Glomerular visceral epithelial cell (primary cell): Measurements from ENCODE around the gene ATP6V1F.
A peak's percentile ranks its signal among the peaks of the same experiment; 100 is the strongest.

Experiments
- DNase-seq: peaks from one replicate; pipeline ENCODE4 v3.0.0-alpha.2; 2016; ENCODE audit errors: extremely low spot score

ATP6V1F gene

DNA sequence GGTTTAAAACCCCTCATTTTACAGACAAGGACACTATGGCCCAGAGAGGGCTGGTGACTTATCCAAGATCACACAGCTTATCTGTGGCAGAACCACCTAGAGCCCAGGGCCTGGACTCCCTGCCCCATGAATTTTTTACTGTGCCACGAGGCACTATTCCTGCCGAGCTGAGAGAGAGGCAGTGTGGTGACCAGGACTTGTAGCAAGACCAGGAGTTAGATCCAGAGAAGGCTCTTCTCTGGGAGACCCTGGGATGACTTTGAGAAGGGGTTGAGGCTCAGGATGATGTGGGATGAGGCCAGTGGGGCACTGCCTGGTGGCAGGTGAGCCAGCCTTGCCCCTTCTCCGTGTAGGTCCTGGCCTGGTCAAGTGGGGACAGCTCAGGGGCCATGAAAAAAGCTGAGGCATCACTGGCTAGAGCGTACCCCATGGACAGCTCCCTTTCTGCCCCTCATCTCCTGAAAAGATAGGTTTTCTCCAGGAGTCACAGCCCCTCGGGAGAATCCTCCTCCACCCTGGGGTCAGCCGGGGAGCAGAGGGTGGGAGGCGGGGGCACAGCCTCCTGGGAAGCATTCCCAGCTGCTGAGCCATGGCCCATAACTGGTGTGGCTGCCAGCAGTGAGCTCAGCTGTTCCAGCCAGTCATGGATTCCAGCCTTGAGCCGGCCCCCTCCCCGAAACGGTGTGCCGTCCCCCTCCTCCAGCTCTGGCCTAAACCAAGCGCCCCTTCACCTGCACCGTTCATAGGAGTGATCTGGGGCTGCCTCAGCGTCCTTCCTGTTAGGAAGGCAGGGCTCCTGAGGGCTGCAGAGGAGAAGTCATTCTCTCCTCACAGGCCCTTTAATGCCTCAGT lies 26.6 kb upstream of the ATP6V1F start:
- no peak for DNase-seq

DNA sequence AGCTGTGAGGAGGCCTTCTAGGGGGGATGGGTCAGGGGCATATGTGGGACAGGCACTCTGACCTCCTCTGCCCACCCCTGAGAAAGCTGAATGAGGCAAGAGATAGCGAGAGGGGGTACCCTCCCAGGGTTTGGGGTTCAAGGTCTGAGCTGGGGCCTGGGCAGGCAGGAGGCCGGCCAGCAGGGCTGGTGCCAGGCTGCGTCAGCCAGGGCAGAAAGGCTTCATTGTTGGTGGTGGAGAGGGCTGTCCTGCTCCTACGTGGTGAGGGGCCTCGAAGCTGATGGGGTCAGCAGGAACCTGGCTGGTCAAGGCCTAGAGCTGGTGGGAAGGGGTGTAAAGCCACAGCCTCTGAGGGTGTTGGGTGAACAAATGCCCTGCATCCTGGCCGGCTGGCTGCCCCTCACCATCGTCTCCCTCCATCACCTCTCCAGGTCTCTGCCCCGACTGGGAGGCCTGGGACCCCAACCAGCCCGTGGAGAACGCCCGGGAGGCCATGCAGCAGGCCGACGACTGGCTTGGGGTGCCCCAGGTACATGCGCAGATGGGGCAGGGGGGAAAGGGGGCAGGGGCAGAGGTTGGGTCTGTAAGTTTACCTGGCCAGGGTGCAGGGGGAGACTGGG lies 25.8 kb upstream of the ATP6V1F start:
- no peak for DNase-seq

DNA sequence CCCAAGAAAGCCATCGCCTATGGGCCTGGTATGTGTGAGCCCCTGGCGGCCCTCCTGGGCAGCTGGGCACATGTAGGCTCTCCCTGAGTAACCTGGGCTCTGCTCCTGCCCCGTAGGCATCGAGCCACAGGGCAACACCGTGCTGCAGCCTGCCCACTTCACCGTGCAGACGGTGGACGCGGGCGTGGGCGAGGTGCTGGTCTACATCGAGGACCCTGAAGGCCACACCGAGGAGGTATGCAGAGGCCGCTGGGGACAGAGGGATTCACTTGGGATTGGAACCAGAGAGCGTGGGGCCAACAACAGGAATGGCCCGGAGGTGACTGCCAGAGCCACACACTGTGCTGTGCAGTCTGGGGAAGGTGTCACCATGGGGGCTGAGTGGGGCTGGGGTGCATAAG lies 25.1 kb upstream of the ATP6V1F start:
- DNase-seq: no peak

DNA sequence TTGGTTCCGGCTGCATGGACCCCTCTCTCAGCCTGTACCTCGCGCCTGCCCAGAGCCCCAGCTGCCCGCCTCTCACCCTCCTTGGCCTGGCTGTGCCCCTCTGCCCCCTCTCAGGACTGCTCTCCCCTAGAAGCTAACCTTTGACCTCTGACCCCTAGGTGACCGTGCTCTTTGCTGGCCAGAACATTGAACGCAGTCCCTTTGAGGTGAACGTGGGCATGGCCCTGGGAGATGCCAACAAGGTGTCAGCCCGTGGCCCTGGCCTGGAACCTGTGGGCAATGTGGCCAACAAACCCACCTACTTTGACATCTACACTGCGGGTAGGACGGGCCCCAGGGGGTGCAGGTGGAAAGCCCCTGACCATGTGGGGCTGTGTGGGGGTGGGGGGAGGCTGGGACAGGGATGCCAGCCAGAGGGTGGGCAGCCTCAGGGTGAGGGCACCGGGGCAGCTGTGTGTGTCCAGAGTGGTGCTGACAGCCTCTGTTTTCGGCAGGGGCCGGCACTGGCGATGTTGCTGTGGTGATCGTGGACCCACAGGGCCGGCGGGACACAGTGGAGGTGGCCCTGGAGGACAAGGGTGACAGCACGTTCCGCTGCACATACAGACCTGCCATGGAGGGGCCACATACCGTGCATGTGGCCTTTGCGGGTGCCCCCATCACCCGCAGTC lies 24.4 kb upstream of the ATP6V1F start:
- DNase-seq: no peak

DNA sequence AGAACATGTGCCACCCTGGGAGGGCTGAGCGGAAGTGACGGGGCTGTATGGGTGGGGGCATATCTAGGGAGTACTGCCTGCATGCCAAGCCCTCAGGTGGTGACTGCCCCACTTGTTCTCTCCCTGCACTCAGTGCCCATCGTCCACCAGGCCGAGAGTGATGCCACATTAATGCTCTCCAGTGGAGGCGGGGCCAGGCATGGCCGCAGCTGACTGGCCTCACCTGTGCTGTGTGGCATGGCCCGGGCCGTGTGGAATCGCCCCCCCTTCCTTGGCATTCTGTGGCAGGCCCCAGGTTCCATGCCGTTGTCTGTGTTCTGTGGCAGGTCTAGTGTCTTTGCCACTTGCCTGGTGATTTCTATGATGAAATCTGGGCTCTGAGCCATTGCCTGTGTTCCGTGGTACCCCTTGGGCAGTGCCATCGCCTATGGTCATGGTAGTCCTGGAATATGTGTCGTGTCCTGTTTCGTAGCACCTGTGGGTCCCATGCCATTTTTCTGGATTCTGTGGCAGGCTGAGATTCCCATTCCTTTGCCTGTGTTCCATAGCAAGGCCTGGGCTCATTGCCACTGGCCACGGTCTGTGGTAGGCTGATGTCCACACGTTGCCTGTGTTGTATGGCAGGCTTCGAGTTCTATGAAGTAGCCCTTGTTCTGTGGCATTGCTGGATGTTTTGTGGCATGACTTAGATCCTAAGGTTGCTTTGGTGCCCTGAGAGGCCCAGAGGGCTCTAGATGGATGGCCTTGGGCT lies 23.5 kb upstream of the ATP6V1F start:
- DNase-seq: no peak

DNA sequence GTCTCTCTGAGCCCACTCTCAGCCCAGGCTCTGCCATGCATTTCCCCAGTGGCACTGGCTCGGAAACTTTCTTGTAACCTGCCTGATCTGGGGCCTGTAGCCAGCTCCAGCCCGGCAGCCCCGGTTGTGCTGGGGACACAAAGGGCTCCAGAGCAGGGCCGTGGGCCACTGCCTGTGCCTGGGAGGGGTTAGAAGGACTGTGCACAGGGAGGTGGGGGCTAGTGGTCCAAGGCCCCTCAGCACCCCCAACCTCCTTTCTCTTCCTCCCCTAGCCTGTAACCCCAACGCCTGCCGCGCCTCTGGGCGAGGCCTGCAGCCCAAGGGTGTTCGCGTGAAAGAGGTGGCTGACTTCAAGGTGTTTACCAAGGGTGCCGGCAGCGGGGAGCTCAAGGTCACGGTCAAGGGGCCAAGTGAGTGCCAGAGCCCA lies 22.9 kb upstream of the ATP6V1F start:
- DNase-seq: no peak

DNA sequence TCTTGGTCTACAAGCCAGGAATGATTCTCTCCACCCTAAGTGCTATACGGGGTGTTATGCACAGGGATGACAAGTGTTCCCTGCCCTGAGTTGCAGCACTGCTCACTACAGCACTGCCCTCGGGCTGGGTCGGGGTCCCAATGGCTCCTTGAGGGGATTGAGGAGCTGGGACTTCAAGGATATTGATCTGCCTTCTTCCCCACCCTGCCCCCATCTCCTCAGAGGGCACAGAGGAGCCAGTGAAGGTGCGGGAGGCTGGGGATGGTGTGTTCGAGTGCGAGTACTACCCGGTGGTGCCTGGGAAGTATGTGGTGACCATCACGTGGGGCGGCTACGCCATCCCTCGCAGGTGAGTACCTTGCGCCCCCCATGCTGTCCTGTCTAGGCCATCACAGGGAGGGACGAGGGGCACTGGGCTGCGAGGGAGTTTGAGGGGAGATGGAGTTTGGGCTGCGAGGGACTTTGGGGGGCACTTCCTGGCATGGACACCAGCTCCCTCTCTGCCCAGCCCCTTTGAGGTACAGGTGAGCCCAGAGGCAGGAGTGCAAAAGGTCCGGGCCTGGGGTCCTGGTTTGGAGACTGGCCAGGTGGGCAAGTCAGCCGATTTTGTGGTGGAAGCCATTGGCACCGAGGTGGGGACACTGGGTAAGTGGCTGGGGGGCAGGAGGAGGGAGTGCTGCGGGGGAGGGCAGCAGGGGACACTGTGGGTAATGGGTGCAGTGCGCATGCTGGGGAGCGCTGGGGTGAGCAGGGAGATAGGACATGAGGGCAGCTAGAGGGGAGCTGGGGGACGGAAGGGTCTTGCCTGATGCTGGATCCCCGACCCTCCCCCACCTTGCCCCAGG lies 22.1 kb upstream of the ATP6V1F start:
- no peak for DNase-seq

DNA sequence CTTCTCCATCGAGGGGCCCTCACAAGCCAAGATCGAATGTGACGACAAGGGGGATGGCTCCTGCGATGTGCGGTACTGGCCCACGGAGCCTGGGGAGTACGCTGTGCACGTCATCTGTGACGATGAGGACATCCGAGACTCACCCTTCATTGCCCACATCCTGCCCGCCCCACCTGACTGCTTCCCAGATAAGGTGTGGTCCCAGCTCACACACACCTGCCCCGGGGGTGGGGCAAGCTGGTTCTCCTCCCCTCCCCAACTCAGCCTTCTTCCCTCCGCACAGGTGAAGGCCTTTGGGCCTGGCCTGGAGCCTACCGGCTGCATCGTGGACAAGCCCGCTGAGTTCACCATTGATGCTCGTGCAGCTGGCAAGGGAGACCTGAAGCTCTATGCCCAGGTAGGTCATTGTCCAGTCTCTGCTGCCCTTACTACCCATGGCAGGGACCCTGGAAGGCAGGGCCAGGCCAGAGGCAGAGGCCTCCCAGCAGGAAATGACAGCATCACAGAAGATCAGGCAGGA lies 21.4 kb upstream of the ATP6V1F start:
- DNase-seq: no peak

DNA sequence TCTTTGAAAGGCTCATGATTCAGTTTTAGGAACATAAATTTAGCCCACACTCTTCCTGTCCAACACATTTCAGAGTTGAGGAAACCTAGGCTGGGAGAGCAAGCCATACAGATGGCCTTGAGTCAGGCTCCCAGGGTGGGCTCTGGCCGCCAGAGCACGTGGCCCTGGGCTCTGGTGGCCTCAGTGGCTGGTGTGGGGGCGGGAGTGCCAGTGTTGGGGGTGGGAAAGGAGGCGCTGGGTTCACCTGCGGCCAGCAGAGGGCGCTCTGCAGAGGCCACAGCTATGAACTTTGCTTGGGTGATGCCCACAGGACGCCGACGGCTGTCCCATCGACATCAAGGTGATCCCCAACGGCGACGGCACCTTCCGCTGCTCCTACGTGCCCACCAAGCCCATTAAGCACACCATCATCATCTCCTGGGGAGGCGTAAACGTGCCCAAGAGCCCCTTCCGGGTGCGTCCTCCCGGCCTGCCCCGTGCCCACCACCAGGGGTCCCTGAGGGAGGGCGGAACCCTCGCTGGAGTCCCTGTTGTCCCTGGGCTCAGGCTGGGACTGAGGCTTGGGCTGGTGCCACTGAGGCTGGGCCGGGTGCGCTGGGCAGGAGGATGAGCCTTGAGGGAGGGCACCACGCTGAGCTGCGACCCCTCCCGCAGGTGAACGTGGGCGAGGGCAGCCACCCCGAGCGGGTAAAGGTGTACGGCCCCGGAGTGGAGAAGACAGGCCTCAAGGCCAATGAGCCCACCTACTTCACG lies 20.6 kb upstream of the ATP6V1F start:
- peak; percentile 30 for DNase-seq

DNA sequence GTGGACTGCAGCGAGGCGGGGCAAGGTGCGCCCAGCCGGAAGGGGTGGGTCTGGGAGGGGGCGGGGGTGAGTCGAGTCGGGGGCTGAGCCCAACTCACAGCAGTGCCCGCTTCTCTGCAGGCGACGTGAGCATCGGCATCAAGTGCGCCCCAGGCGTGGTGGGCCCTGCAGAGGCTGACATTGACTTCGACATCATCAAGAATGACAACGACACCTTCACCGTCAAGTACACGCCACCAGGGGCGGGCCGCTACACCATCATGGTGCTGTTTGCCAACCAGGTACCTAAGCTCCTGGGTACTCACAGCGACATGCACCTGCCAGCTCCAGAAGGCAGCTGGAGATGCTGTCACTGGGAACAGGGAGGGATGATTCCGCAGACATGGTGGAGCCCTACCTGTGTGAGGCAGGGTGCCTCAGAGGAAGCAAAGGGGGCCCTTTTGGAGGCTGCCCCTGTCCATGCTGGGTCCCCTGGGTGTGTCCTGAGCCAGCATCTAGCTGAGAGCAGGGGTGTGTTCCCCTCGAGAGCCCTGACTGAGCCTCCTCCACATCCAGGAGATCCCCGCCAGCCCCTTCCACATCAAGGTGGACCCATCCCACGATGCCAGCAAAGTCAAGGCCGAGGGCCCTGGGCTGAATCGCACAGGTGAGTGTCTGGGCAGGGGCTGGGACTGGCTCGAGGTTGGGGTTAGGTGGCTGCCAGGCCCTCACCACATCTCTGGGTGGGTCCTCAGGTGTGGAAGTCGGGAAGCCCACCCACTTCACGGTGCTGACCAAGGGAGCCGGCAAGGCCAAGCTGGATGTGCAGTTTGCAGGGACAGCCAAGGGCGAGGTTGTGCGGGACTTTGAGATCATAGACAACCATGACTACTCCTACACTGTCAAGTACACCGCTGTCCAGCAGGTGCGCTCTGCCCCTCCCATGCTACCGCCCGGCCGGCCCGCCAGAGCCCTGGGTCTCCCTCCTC lies 19.7 kb upstream of the ATP6V1F start:
- DNase-seq: no peak

DNA sequence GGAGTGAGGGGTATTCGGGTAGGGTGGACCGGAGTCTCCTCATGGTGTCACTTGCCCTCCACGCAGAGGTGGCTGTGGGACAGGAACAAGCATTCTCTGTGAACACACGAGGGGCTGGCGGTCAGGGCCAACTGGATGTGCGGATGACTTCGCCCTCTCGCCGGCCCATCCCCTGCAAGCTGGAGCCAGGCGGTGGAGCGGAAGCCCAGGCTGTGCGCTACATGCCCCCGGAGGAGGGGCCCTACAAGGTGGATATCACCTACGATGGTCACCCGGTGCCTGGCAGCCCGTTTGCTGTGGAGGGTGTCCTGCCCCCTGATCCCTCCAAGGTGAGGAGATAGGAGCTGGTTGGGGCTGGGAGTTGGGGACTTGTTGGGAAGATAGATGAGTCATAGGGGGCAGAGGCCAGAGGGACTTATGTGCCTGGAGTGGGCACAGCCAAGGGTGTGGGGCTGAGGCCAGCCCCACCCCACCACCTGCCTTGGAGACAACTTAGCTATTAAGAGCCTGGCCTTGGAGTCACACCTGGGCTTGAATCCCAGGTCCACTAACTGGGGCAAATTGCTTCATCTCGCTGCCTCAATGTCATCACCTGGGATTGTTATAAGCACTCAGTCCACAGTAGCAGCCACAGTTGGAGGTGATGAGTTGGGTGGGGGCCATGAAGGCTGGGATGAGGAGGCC lies 18.6 kb upstream of the ATP6V1F start:
- no peak for DNase-seq

DNA sequence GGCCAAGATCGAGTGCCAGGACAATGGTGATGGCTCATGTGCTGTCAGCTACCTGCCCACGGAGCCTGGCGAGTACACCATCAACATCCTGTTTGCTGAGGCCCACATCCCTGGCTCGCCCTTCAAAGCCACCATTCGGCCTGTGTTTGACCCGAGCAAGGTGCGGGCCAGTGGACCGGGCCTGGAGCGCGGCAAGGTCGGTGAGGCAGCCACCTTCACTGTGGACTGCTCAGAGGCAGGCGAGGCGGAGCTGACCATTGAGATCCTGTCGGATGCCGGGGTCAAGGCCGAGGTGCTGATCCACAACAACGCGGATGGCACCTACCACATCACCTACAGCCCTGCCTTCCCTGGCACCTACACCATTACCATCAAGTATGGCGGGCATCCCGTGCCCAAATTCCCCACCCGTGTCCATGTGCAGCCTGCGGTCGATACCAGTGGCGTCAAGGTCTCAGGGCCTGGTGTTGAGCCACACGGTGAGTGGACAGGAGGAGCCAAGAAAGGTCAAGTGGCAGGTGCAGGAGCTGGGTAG lies 17.8 kb upstream of the ATP6V1F start:
- no peak for DNase-seq

DNA sequence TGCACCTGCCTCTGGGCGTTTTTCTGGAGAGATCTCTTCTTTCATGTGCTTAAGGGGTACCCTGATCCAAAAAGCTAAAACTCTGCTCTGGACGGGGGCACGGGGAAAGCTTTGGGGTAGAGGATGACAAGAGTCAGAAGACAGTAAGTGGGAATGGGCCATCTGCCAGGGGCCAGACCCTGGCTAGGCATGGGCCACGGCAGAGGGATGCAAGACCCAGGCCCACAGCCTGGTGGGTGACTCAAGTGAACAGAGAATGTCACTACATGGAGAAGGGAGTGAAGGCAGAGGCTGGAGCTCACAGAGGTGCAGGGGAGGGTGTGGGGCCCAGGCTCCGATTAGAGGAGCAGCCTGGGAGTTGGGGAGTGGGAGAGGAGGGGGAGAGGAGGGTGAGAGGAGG lies 17.2 kb upstream of the ATP6V1F start:
- DNase-seq: no peak

DNA sequence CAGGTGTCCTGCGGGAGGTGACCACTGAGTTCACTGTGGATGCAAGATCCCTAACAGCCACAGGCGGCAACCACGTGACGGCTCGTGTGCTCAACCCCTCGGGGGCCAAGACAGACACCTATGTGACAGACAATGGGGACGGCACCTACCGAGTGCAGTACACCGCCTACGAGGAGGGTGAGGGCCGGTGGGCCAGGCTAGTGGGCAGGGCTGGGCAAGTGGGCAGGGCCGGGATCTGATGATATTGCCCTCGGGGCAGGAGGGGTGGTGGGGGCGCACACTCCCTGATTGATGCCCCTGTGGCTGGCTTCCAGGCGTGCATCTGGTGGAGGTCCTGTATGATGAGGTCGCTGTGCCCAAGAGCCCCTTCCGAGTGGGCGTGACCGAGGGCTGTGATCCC lies 16.7 kb upstream of the ATP6V1F start:
- no peak for DNase-seq

DNA sequence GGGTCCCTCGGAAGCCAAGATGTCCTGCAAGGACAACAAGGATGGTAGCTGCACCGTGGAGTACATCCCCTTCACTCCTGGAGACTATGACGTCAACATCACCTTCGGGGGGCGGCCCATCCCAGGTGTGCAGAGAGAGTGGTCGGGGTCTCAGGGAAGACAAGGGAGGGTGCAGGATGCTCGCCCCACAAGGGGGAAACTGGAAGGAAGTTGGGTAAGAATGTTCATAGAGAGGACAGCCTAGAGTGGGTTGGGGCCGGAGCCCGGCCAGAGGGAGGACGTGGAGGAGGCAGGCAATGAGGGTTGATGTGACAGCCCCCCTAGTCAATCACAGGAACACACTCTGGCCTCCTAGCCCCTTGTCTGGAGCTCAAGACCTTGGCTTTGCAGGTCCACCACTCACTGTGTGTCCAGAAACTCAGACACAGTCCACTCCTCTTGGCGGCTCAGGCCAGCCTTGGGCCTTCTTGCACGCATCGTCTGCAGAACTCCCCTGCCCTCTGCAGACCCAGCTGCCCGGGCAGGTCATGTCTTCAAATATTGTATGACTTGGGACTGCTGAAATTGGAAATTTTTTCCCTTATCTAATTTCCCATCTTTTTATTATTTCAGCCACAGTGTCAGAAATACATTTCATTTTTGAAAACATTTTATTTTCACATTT lies 15.7 kb upstream of the ATP6V1F start:
- DNase-seq: no peak

DNA sequence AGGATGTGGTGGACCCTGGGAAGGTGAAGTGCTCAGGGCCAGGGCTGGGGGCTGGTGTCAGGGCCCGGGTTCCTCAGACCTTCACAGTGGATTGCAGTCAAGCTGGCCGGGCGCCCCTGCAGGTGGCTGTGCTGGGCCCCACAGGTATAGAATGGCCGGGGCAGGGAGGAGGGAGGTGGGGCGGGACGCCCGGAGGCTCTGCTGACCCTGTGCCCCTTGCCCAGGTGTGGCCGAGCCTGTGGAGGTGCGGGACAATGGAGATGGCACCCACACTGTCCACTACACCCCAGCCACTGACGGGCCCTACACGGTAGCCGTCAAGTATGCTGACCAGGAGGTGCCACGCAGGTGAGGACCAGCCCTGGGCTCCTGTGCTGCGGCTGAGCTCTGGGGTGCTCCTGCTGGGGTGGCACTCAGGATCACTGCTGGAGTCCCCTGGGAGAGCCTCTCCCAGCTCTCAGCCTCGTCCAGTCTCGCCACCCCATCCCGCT lies 14.9 kb upstream of the ATP6V1F start:
- no peak for DNase-seq
